Ectodermal cell (in vitro differentiated cells): ENCODE results near the gene GNAT1.

Experiments
- H3K27ac ChIP-seq: 2 replicates; pipeline ENCODE4 v1.7.0; 2013; ENCODE audit warnings: mild to moderate bottlenecking, low read depth, low read length; ENCODE audit not compliant: insufficient read depth, poor library complexity, severe bottlenecking
- H3K27me3 ChIP-seq: 2 replicates; pipeline ENCODE4 v1.7.0; 2013; ENCODE audit warnings: mild to moderate bottlenecking, low read length; ENCODE audit not compliant: insufficient read depth, control insufficient read depth, poor library complexity, severe bottlenecking
- H3K36me3 ChIP-seq: one replicate; pipeline ENCODE4 v1.7.0; 2013; ENCODE audit warnings: low read length; ENCODE audit not compliant: control insufficient read depth, insufficient read depth
- H3K4me1 ChIP-seq: one replicate; pipeline ENCODE4 v1.7.0; 2013; ENCODE audit warnings: low read length; ENCODE audit not compliant: control insufficient read depth, insufficient read depth
- H3K4me3 ChIP-seq: 2 replicates; pipeline ENCODE4 v1.7.0; 2013; ENCODE audit warnings: low read depth, low read length, control low read depth; ENCODE audit not compliant: insufficient read depth
- H3K9me3 ChIP-seq: 2 replicates; pipeline ENCODE4 v1.7.0; 2013; ENCODE audit warnings: mild to moderate bottlenecking, low read length, moderate library complexity; ENCODE audit not compliant: control insufficient read depth
- WGBS, 2 experiments: methylation state at CpG; one replicate each; pipeline ENCODE4 v1.1.7; 2013; ENCODE audit warnings: missing lambda C conversion rate in 2 of 2; 5-methylcytosine and 5-hydroxymethylcytosine counted together

GNAT1 gene

GRCh38 chr3:50189989-50190388, 1.4 kb upstream of the GNAT1 start:
- 93 to 94% methylated on average over 7 of the region's 7 CpGs for WGBS, 2 experiments
- Histone ChIP-seq H3K36me3 (peaks cover 13% of the 10 kb centered on the region), H3K27me3 (peaks cover 8% of the 10 kb centered on the region), H3K9me3 (no peaks in the 10 kb centered on the region), H3K4me1 (peaks cover 12% of the 10 kb centered on the region), H3K4me3 (no peak overlapping the region), H3K27ac (no peak overlapping the region)

GRCh38 chr3:50192124-50192523, 714 bp downstream of the GNAT1 start:
- Histone ChIP-seq H3K4me3 (no peak overlapping the region), H3K27me3 (peaks cover 8% of the 10 kb centered on the region), H3K4me1 (peaks cover 12% of the 10 kb centered on the region), H3K27ac (no peak overlapping the region), H3K36me3 (no peaks in the 10 kb centered on the region), H3K9me3 (no peaks in the 10 kb centered on the region)
- WGBS, 2 experiments = 87 to 88% methylated on average over 8 of the region's 8 CpGs

GRCh38 chr3:50192689-50193141, 1.3 kb downstream of the GNAT1 start:
- no peak overlapping the region for H3K27ac ChIP-seq
- peaks cover 12% of the 10 kb centered on the region for H3K4me1 ChIP-seq
- 51 to 52% methylated on average over 21 of the region's 21 CpGs for WGBS, 2 experiments
- no peak overlapping the region for H3K4me3 ChIP-seq
- H3K36me3 ChIP-seq = no peaks in the 10 kb centered on the region
- H3K27me3 ChIP-seq = peaks cover 8% of the 10 kb centered on the region
- H3K9me3 ChIP-seq = no peaks in the 10 kb centered on the region

- no peak overlapping the region for H3K27ac ChIP-seq
- H3K9me3 ChIP-seq = no peaks in the 10 kb centered on the region
- no peaks in the 10 kb centered on the region for H3K36me3 ChIP-seq
- H3K27me3 ChIP-seq = peaks cover 8% of the 10 kb centered on the region
- WGBS, 2 experiments = 94 to 95% methylated on average over 36 of the region's 36 CpGs
- peaks cover 12% of the 10 kb centered on the region for H3K4me1 ChIP-seq
- H3K4me3 ChIP-seq = no peak overlapping the region
Measured at GRCh38 chr3:50193286-50193685, 1.9 kb downstream of the GNAT1 start.

- Histone ChIP-seq H3K27me3 (peaks cover 8% of the 10 kb centered on the region), H3K9me3 (no peaks in the 10 kb centered on the region)
- WGBS, 2 experiments = 95% methylated on average over 34 of the region's 34 CpGs
Measured at GRCh38 chr3:50193746-50194127, 2.3 kb downstream of the GNAT1 start.

DNA sequence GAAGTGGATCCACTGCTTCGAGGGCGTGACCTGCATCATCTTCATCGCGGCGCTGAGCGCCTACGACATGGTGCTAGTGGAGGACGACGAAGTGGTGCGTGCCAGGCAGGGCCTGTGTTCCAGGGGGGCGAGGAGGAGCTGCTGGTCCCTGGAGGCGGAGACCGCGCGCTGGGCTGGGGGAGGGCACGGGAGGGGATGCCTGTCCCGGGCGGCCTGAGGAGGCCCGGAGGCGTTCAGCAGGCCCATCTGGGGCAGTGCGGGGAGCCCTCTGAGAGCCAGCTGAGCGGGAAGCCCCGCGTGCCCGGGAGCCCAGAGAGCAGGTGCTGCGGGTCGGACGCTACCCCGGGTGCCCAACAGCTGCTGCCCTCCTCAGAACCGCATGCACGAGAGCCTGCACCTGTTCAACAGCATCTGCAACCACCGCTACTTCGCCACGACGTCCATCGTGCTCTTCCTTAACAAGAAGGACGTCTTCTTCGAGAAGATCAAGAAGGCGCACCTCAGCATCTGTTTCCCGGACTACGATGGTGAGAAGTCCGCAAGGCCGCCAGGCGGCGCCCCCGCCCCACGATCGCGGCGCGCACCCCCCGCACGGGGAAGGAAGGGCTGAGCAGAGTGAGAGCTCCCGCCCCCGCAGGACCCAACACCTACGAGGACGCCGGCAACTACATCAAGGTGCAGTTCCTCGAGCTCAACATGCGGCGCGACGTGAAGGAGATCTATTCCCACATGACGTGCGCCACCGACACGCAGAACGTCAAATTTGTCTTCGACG, 2.9 kb downstream of the GNAT1 start:
- H3K4me3 ChIP-seq = no peak overlapping the region
- H3K36me3 ChIP-seq = no peaks in the 10 kb centered on the region
- H3K4me1 ChIP-seq = peaks cover 7% of the 10 kb centered on the region
- H3K27me3 ChIP-seq = peaks cover 8% of the 10 kb centered on the region
- WGBS, 2 experiments = 51 to 52% methylated on average over 70 of the region's 70 CpGs
- no peak overlapping the region for H3K27ac ChIP-seq
- H3K9me3 ChIP-seq = no peaks in the 10 kb centered on the region

More at GRCh38 chr3:50193746-50194127, 2.3 kb downstream of the GNAT1 start:
- Histone ChIP-seq H3K36me3 (no peaks in the 10 kb centered on the region), H3K27ac (no peak overlapping the region), H3K4me3 (no peak overlapping the region), H3K4me1 (peaks cover 11% of the 10 kb centered on the region)

DNA sequence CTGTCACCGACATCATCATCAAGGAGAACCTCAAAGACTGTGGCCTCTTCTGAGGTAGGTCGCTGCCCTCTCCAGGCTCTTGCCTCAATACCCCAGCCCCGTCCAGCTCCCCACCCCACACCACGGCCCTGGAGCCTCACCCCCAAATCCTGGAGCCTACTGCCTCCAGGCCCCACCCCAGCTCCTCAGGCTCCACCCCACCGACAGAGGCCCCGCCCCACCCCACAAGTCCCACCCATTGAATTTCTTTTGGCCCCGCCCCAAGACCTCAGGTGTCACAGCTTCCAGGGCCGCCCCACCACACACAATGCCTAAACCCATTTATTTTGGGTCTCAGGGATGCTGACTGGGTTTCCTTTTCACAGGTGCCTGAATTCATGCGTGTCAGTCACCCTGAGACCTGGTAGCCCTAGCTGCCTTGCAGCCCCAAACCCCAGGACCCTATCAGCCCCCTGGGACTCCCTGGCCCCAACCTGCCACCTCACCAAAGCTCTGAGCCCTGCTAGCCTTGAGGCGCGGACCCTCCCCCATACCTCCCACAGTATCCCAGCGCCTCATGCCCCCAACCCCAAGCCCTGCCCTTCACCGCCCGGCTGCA, 3.6 kb downstream of the GNAT1 start:
- Histone ChIP-seq H3K4me1 (peaks cover 7% of the 10 kb centered on the region), H3K27ac (no peak overlapping the region), H3K27me3 (peaks cover 8% of the 10 kb centered on the region), H3K4me3 (no peak overlapping the region), H3K9me3 (no peaks in the 10 kb centered on the region), H3K36me3 (no peaks in the 10 kb centered on the region)
- 79 to 85% methylated on average over 14 of the region's 14 CpGs for WGBS, 2 experiments

DNA sequence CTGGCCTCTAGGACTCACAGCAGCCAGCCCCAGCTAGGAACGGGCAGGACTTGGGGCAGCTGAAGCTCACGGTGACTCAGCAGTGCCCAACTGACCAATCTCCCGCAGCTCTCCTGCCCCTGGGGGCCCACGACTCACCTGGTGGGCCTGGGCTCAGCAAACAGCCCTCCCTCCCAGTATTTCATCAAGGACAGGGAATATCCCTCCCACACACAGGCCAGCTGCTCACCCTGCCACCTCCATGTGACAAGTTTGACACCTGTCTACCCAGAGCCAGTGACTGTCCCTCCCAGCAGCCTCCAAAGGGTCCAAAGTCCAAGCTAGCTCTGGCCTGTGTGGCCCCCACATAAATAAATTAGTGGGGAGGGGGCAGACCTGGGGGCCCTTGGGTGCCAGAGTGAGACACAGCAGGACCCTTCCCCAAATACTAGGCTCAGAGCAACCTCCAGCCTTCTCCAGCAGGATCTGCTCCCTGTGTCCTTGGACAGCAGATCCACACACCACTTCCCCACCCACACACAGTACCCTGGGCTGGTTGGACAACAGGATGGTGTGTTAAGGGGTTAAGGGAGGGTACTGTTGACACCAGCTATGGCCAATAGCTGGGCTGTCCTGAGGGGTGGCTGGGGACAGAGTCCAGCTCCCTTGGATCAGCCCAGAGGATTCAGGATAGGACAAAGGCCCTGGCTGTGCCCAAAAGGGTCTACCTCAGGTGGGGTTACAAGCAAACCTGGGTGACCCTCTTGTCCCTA, 4.3 kb downstream of the GNAT1 start:
- Histone ChIP-seq H3K9me3 (no peaks in the 10 kb centered on the region), H3K4me1 (peaks cover 7% of the 10 kb centered on the region), H3K27me3 (peaks cover 8% of the 10 kb centered on the region), H3K27ac (no peak overlapping the region), H3K4me3 (no peak overlapping the region), H3K36me3 (no peaks in the 10 kb centered on the region)
- WGBS, 2 experiments = 72 to 75% methylated on average over 4 of the region's 4 CpGs

GRCh38 chr3:50196253-50196801, 4.9 kb downstream of the GNAT1 start:
- no peaks in the 10 kb centered on the region for H3K9me3 ChIP-seq
- no peak overlapping the region for H3K27ac ChIP-seq
- no peak overlapping the region for H3K4me3 ChIP-seq
- H3K4me1 ChIP-seq = peaks cover 1% of the 10 kb centered on the region
- no peaks in the 10 kb centered on the region for H3K36me3 ChIP-seq
- H3K27me3 ChIP-seq = peaks cover 8% of the 10 kb centered on the region
- 90 to 92% methylated on average over 6 of the region's 6 CpGs for WGBS, 2 experiments
